Measurements from ENCODE around the gene TSPAN9. TPM values are rescaled to one million over a fixed set of nuclear protein-coding genes. Genes with fewer than 3 reads are reported as not detected.

The TSPAN9 gene
- total RNA-seq, 1 donor, result 13.0 TPM

DNA sequence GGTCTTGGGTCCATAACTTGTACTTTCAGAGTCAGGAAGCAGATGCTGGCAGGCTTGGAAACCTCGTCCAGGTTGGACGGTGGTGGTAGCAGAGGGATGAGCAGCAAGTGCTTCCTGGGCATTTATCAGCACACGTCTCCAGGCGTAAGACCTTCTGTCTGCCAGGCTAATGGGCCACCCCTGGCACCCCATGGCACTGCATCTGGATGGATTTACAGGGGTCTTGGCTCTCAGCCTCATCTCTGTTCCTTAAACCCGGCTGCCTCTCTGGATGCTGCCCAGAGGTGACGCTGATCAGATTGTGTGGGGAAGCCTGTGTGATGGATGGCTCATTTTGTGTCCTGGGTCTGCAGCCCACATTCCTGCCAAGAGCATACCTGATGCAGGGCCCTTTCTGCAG lies 145.1 kb downstream of the TSPAN9 start:
- TF ChIP-seq, protein P1, sequence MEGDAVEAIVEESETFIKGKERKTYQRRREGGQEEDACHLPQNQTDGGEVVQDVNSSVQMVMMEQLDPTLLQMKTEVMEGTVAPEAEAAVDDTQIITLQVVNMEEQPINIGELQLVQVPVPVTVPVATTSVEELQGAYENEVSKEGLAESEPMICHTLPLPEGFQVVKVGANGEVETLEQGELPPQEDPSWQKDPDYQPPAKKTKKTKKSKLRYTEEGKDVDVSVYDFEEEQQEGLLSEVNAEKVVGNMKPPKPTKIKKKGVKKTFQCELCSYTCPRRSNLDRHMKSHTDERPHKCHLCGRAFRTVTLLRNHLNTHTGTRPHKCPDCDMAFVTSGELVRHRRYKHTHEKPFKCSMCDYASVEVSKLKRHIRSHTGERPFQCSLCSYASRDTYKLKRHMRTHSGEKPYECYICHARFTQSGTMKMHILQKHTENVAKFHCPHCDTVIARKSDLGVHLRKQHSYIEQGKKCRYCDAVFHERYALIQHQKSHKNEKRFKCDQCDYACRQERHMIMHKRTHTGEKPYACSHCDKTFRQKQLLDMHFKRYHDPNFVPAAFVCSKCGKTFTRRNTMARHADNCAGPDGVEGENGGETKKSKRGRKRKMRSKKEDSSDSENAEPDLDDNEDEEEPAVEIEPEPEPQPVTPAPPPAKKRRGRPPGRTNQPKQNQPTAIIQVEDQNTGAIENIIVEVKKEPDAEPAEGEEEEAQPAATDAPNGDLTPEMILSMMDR (IDR thresholded peaks at IDR 0.05; ENCODE audit: extremely low read depth, low read depth, low read length), result no peak
- Histone ChIP-seq H2AFZ (ENCODE audit: low read length) (no peak overlapping the region), H4K20me1 (ENCODE audit: insufficient read depth, low read length) (no peaks in the 10 kb centered on the region), H3K27me3 (ENCODE audit: insufficient read depth, low read length) (no peaks in the 10 kb centered on the region), H3K9me3 (ENCODE audit: low read depth, low read length) (no peaks in the 10 kb centered on the region), H3K27ac (ENCODE audit: low read depth, low read length) (no peak overlapping the region), H3K79me2 (ENCODE audit: insufficient read depth, low read length) (no peaks in the 10 kb centered on the region), H3K4me2 (ENCODE audit: insufficient read depth, low read length) (no peak overlapping the region), H3K36me3 (ENCODE audit: insufficient read depth, low read length) (no peaks in the 10 kb centered on the region), H3K4me1 (ENCODE audit: insufficient read depth, low read length) (peaks cover 30% of the 10 kb centered on the region), H3K4me3 (ENCODE audit: insufficient read depth, low read length) (no peak overlapping the region)
- DNase-seq (ENCODE audit: insufficient read length, low spot score, missing footprints), result no peak

DNA sequence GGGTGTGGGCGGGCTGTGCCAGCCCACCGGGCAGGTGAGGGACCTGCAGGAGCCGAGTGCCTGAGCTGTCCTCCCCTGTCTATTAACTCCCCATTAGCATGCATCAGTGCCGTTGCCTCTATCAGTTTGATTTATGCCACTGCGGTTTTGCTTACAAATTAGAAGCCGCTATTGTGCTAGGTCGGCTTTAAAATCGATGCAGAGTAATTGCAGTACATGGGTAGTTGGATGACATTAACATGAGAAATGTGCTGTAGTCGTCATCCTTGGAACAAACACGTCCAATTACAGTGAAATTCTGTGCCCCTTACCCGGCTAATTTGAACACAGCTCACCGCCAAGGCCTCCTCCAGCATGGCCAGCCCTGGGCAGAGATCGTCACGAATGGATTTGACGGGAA lies 145.8 kb downstream of the TSPAN9 start:
- TF ChIP-seq, protein P1 (IDR thresholded peaks at IDR 0.05; ENCODE audit: extremely low read depth, low read depth, low read length), result no peak
- Histone ChIP-seq H3K27me3 (ENCODE audit: insufficient read depth, low read length) (no peaks in the 10 kb centered on the region), H3K4me1 (ENCODE audit: insufficient read depth, low read length) (peaks cover 23% of the 10 kb centered on the region), H3K79me2 (ENCODE audit: insufficient read depth, low read length) (no peaks in the 10 kb centered on the region), H3K27ac (ENCODE audit: low read depth, low read length) (no peak overlapping the region), H3K9me3 (ENCODE audit: low read depth, low read length) (no peaks in the 10 kb centered on the region), H3K4me2 (ENCODE audit: insufficient read depth, low read length) (no peak overlapping the region), H4K20me1 (ENCODE audit: insufficient read depth, low read length) (no peaks in the 10 kb centered on the region), H2AFZ (ENCODE audit: low read length) (no peak overlapping the region), H3K4me3 (ENCODE audit: insufficient read depth, low read length) (no peak overlapping the region), H3K36me3 (ENCODE audit: insufficient read depth, low read length) (no peaks in the 10 kb centered on the region)
- DNase-seq (ENCODE audit: insufficient read length, low spot score, missing footprints), result no peak

DNA sequence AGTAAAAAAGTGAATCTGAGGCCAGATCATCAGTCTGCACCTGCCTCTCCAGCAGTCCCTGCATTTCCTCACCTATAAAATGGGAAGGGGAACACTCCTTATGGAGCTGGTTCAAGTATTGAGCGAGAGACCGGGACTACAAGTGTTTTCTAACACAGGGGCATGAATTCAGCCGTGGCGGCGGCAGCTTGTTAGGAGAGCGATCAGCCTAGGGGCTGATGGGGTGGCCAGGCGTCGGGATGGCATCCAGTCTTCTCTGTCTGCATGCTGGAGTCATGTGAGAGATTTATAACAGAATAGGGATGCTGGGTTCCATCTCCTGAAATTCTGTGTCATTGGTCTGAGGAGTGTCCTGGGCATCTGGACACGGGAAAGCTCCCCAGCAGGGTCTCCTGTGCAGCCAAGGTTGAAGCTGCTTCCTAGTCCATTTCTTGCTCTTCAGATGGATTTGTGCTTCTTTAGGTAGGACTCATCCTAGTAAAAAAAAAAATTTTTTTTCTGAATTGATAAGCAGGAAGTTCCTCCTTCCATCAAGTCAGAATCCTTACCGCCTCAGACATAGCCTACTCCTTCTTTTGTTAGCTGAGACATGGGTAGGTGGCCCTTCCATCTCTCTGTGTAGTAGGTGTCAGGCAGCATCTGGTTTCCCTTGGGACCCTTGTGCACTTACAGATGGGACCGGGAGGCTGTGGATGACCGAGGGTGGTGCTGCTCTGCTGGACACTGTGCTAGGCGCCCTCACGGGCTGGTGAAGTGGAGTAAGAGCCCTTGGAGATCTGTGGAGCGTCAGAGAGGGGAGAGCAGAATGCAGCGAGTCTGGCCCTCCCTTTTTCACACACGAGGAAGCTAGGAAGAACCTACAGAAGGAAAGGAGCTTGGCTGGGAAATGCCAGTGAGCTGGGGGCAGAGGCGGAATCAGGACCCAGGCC lies 146.7 kb downstream of the TSPAN9 start:
- DNase-seq (ENCODE audit: insufficient read length, low spot score, missing footprints), result no peak
- Histone ChIP-seq H4K20me1 (ENCODE audit: insufficient read depth, low read length) (no peaks in the 10 kb centered on the region), H3K36me3 (ENCODE audit: insufficient read depth, low read length) (no peaks in the 10 kb centered on the region), H3K9me3 (ENCODE audit: low read depth, low read length) (peaks cover 6% of the 10 kb centered on the region), H3K27me3 (ENCODE audit: insufficient read depth, low read length) (no peaks in the 10 kb centered on the region), H3K79me2 (ENCODE audit: insufficient read depth, low read length) (no peaks in the 10 kb centered on the region), H3K4me2 (ENCODE audit: insufficient read depth, low read length) (no peak overlapping the region), H3K27ac (ENCODE audit: low read depth, low read length) (no peak overlapping the region), H3K4me1 (ENCODE audit: insufficient read depth, low read length) (peaks cover 14% of the 10 kb centered on the region), H3K4me3 (ENCODE audit: insufficient read depth, low read length) (no peak overlapping the region), H2AFZ (ENCODE audit: low read length) (no peak overlapping the region)
- TF ChIP-seq, protein P1 (IDR thresholded peaks at IDR 0.05; ENCODE audit: extremely low read depth, low read depth, low read length), result no peak

DNA sequence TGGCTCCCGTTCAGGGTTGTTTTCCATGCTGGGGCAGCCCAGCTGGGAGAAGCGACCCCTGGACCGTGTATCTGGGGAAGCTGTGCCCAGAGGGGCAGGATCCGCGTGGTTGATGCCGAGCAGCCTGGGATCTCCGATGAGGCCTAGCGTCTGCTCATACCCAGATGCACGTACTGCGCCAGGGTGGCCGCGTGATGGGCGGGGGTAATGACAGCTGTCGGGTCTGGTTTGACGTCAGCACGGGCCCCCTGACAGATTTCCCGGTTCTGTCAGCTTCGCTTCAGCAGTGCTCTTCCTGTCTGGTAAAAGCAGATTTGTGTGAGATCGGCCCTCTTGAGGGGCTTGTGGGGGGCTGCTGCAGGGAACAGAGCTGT lies 147.3 kb downstream of the TSPAN9 start:
- H3K9me3 ChIP-seq (ENCODE audit: low read depth, low read length), result peaks cover 7% of the 10 kb centered on the region
- DNase-seq (ENCODE audit: insufficient read length, low spot score, missing footprints), result no peak
- H3K4me1 ChIP-seq (ENCODE audit: insufficient read depth, low read length), result peaks cover 10% of the 10 kb centered on the region
- no peaks in the 10 kb centered on the region for H3K27me3 ChIP-seq (ENCODE audit: insufficient read depth, low read length)
- no peaks in the 10 kb centered on the region for H3K36me3 ChIP-seq (ENCODE audit: insufficient read depth, low read length)
- no peak overlapping the region for H3K4me3 ChIP-seq (ENCODE audit: insufficient read depth, low read length)
- TF ChIP-seq, protein P1 (IDR thresholded peaks at IDR 0.05; ENCODE audit: extremely low read depth, low read depth, low read length), result no peak
- no peak overlapping the region for H2AFZ ChIP-seq (ENCODE audit: low read length)
- H3K79me2 ChIP-seq (ENCODE audit: insufficient read depth, low read length), result no peaks in the 10 kb centered on the region
- no peak overlapping the region for H3K27ac ChIP-seq (ENCODE audit: low read depth, low read length)
- no peak overlapping the region for H3K4me2 ChIP-seq (ENCODE audit: insufficient read depth, low read length)
- no peaks in the 10 kb centered on the region for H4K20me1 ChIP-seq (ENCODE audit: insufficient read depth, low read length)

All from osteoblast (primary cell).